ENCODE measurements around the gene HIPK1.

GRCh38 chr1:113935176-113935575, 6.1 kb downstream of the HIPK1 start:
- TF ChIP-seq PRDM15 (CRISPR knock-in tag; IDR thresholded peaks at IDR 0.05) (no peak), CREB1 (CRISPR knock-in tag; IDR thresholded peaks at IDR 0.05) (no peak), JAZF1 (CRISPR knock-in tag; IDR thresholded peaks at IDR 0.05) (no peak)

Measured in WTC11 (cell line).